HepG2 (cell line): ENCODE measurements around the gene TKTL1. TPM values are rescaled to one million over a fixed set of nuclear protein-coding genes. Genes with fewer than 3 reads are reported as not detected.

Experiments
- ARNT2 ChIP-seq: sonication (generic); formaldehyde crosslinking; IDR thresholded peaks from 2 replicates; pipeline ENCODE4 v1.8.0; 2022; ENCODE audit warnings: mild to moderate bottlenecking, low read depth, missing genetic modification reagents, moderate library complexity
- CENPT ChIP-seq: sonication (generic); formaldehyde crosslinking; IDR thresholded peaks from 2 replicates; pipeline ENCODE4 v1.8.0; 2022; ENCODE audit warnings: low read depth, mild to moderate bottlenecking, moderate library complexity, missing genetic modification reagents
- HDAC1 ChIP-seq: sonication (generic); formaldehyde crosslinking; IDR thresholded peaks from 2 replicates; pipeline ENCODE4 v1.5.1; 2020; ENCODE audit warnings: mild to moderate bottlenecking, missing genetic modification reagents
- HOXA3 ChIP-seq: sonication (generic); formaldehyde crosslinking; IDR thresholded peaks from 2 replicates; pipeline ENCODE4 v1.5.0; 2020; ENCODE audit warnings: missing genetic modification reagents
- KDM5B ChIP-seq: sonication (generic); formaldehyde crosslinking; IDR thresholded peaks from 2 replicates; pipeline ENCODE4 v1.4.0; 2020; ENCODE audit warnings: missing genetic modification reagents, mild to moderate bottlenecking, borderline replicate concordance
- NCOA1 ChIP-seq: sonication (generic); formaldehyde crosslinking; IDR thresholded peaks from 2 replicates; pipeline ENCODE4 v1.9.0; 2021; ENCODE audit warnings: missing genetic modification reagents
- NR2F2 ChIP-seq: IDR thresholded peaks from 2 replicates; pipeline ENCODE4 v1.6.1; 2012; ENCODE audit warnings: low read depth, inconsistent platforms, borderline replicate concordance
- PTBP1 ChIP-seq: fragments of 200-400 bp; formaldehyde crosslinking; IDR thresholded peaks from 2 replicates; pipeline ENCODE4 v1.6.1; 2018; ENCODE audit warnings: low read length, low read depth; ENCODE audit not compliant: poor library complexity, severe bottlenecking
- XBP1 ChIP-seq: sonication (generic); formaldehyde crosslinking; IDR thresholded peaks from 2 replicates; pipeline ENCODE4 v1.5.0; 2020; ENCODE audit warnings: missing genetic modification reagents
- ZBTB21 ChIP-seq: sonication (generic); formaldehyde crosslinking; IDR thresholded peaks from 2 replicates; pipeline ENCODE4 v1.4.0; 2020; ENCODE audit warnings: missing genetic modification reagents
- ZKSCAN1 ChIP-seq: fragments of 150-350 bp; IDR thresholded peaks from 2 replicates; pipeline ENCODE4 v1.6.1; 2014; ENCODE audit warnings: low read length
- ZNF296 ChIP-seq: sonication (generic); formaldehyde crosslinking; conservative IDR thresholded peaks from 2 replicates; pipeline ENCODE4 v1.5.0; 2020; ENCODE audit warnings: mild to moderate bottlenecking, missing genetic modification reagents
- ZSCAN30 ChIP-seq: sonication (generic); formaldehyde crosslinking; IDR thresholded peaks from 2 replicates; pipeline ENCODE4 v1.5.0; 2020; ENCODE audit warnings: mild to moderate bottlenecking, missing genetic modification reagents
- polyA plus RNA-seq, 8 experiments: library from polyadenylated mRNA; depleted of rRNA in 3 of 8; stranded (reverse) in 7 of 8; unstranded in 1 of 8; fragments of >200 nt; fragmentation: Illumina TruSeq in 4 of 8; extraction: Trizol in 4 of 8; gene quantifications; 2 replicates each; pipeline versions ENCODE4 v1.2.1 to v1.2.3, GENCODE V29; 2011 to 2016; ENCODE audit warnings: low read depth in 4 of 8, missing spikeins in 1 of 8, mixed read lengths in 1 of 8; ENCODE audit not compliant: insufficient read depth in 1 of 8
- total RNA-seq, 5 experiments: library from RNA; depleted of rRNA; stranded (reverse); fragments of >200 nt; fragmentation: Illumina TruSeq; extraction: Trizol; gene quantifications; 2 replicates each; pipeline ENCODE4 v1.2.3, GENCODE V29; 2016; ENCODE audit warnings: low read depth in 1 of 5
- TF ChIP-seq, protein P1 (sequence below): sonication (generic); formaldehyde crosslinking; IDR thresholded peaks from 2 replicates; pipeline ENCODE4 v1.4.0; 2020; ENCODE audit warnings: missing genetic modification reagents, borderline replicate concordance
- TF ChIP-seq, protein P2 (sequence below): sonication (generic); formaldehyde crosslinking; conservative IDR thresholded peaks from 2 replicates; pipeline ENCODE4 v1.8.0; 2022; ENCODE audit warnings: mild to moderate bottlenecking, moderate library complexity, missing genetic modification reagents
- TF ChIP-seq, protein P3 (sequence below): sonication (generic); formaldehyde crosslinking; IDR thresholded peaks from 2 replicates; pipeline ENCODE4 v1.9.0; 2021; ENCODE audit warnings: mild to moderate bottlenecking, missing genetic modification reagents
- TF ChIP-seq, protein P4 (sequence below): sonication (generic); formaldehyde crosslinking; IDR thresholded peaks from 2 replicates; pipeline ENCODE4 v1.5.0; 2020; ENCODE audit warnings: mild to moderate bottlenecking, missing genetic modification reagents

TKTL1 gene
- total and polyA plus RNA-seq, 2 of the 13 experiments (the other 11 are each of a cell fraction or from before 2014, with no cell fraction given), result not detected

DNA sequence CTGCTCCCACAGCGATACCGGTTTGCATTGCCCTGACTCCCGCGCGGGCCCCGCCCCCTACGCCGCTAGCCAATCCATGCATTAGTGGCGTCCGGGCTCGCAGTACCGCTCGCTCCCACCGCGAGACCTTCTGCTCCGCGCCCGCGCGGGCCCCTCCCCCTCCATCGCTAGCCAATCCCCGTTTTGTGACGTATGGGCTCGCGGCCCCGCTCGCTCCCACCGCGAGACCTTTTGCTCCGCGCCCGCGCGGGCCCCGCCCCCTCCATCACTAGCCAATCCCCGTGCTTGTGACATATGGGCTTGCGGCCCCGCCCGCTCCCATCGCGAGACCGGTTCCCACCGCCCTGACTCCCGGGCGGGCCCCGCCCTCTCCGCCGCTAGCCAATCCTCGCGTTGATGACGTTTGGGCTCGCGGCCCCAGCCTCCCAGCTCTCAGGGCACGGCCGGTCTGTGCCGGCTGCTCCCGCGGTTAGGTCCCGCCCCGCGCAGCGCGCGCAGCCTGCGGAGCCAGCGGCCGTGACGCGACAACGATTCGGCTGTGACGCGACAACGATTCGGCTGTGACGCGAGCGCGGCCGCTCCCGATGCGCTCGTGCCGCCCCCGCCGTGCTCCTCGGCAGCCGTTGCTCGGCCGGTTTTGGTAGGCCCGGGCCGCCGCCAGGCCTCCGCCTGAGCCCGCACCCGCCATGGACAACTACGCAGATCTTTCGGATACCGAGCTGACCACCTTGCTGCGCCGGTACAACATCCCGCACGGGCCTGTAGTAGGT lies 83.4 kb downstream of the TKTL1 start, which contains the start of gene EMD (continued):
- TF ChIP-seq, protein P1, sequence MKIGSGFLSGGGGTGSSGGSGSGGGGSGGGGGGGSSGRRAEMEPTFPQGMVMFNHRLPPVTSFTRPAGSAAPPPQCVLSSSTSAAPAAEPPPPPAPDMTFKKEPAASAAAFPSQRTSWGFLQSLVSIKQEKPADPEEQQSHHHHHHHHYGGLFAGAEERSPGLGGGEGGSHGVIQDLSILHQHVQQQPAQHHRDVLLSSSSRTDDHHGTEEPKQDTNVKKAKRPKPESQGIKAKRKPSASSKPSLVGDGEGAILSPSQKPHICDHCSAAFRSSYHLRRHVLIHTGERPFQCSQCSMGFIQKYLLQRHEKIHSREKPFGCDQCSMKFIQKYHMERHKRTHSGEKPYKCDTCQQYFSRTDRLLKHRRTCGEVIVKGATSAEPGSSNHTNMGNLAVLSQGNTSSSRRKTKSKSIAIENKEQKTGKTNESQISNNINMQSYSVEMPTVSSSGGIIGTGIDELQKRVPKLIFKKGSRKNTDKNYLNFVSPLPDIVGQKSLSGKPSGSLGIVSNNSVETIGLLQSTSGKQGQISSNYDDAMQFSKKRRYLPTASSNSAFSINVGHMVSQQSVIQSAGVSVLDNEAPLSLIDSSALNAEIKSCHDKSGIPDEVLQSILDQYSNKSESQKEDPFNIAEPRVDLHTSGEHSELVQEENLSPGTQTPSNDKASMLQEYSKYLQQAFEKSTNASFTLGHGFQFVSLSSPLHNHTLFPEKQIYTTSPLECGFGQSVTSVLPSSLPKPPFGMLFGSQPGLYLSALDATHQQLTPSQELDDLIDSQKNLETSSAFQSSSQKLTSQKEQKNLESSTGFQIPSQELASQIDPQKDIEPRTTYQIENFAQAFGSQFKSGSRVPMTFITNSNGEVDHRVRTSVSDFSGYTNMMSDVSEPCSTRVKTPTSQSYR (CRISPR knock-in tag), result peak; percentile 62; the same call in 1 of the 2 replicates
- TF ChIP-seq ZKSCAN1, result no peak
- TF ChIP-seq HDAC1, result peak; percentile 68
- TF ChIP-seq CENPT (CRISPR knock-in tag), result no peak
- TF ChIP-seq, protein P2, sequence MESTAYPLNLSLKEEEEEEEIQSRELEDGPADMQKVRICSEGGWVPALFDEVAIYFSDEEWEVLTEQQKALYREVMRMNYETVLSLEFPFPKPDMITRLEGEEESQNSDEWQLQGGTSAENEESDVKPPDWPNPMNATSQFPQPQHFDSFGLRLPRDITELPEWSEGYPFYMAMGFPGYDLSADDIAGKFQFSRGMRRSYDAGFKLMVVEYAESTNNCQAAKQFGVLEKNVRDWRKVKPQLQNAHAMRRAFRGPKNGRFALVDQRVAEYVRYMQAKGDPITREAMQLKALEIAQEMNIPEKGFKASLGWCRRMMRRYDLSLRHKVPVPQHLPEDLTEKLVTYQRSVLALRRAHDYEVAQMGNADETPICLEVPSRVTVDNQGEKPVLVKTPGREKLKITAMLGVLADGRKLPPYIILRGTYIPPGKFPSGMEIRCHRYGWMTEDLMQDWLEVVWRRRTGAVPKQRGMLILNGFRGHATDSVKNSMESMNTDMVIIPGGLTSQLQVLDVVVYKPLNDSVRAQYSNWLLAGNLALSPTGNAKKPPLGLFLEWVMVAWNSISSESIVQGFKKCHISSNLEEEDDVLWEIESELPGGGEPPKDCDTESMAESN (CRISPR knock-in tag), result no peak; the same call in 1 of the 2 replicates
- TF ChIP-seq NR2F2, result no peak
- TF ChIP-seq PTBP1, result no peak
- TF ChIP-seq, protein P3, sequence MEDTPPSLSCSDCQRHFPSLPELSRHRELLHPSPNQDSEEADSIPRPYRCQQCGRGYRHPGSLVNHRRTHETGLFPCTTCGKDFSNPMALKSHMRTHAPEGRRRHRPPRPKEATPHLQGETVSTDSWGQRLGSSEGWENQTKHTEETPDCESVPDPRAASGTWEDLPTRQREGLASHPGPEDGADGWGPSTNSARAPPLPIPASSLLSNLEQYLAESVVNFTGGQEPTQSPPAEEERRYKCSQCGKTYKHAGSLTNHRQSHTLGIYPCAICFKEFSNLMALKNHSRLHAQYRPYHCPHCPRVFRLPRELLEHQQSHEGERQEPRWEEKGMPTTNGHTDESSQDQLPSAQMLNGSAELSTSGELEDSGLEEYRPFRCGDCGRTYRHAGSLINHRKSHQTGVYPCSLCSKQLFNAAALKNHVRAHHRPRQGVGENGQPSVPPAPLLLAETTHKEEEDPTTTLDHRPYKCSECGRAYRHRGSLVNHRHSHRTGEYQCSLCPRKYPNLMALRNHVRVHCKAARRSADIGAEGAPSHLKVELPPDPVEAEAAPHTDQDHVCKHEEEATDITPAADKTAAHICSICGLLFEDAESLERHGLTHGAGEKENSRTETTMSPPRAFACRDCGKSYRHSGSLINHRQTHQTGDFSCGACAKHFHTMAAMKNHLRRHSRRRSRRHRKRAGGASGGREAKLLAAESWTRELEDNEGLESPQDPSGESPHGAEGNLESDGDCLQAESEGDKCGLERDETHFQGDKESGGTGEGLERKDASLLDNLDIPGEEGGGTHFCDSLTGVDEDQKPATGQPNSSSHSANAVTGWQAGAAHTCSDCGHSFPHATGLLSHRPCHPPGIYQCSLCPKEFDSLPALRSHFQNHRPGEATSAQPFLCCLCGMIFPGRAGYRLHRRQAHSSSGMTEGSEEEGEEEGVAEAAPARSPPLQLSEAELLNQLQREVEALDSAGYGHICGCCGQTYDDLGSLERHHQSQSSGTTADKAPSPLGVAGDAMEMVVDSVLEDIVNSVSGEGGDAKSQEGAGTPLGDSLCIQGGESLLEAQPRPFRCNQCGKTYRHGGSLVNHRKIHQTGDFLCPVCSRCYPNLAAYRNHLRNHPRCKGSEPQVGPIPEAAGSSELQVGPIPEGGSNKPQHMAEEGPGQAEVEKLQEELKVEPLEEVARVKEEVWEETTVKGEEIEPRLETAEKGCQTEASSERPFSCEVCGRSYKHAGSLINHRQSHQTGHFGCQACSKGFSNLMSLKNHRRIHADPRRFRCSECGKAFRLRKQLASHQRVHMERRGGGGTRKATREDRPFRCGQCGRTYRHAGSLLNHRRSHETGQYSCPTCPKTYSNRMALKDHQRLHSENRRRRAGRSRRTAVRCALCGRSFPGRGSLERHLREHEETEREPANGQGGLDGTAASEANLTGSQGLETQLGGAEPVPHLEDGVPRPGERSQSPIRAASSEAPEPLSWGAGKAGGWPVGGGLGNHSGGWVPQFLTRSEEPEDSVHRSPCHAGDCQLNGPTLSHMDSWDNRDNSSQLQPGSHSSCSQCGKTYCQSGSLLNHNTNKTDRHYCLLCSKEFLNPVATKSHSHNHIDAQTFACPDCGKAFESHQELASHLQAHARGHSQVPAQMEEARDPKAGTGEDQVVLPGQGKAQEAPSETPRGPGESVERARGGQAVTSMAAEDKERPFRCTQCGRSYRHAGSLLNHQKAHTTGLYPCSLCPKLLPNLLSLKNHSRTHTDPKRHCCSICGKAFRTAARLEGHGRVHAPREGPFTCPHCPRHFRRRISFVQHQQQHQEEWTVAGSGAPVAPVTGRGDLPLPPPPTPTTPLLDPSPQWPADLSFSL, result no peak
- TF ChIP-seq ZSCAN30, result no peak
- TF ChIP-seq ARNT2 (CRISPR knock-in tag), result 0 out of 2 replicates have a peak, but pooled peaks have one; percentile 26
- peak; percentile 99 for TF ChIP-seq HOXA3
- no peak for TF ChIP-seq XBP1 (CRISPR knock-in tag)
- TF ChIP-seq NCOA1 (CRISPR knock-in tag), result no peak
- TF ChIP-seq ZBTB21, result peak; percentile 91
- no peak for TF ChIP-seq KDM5B (CRISPR knock-in tag)
- TF ChIP-seq ZNF296, result no peak
- TF ChIP-seq, protein P4, sequence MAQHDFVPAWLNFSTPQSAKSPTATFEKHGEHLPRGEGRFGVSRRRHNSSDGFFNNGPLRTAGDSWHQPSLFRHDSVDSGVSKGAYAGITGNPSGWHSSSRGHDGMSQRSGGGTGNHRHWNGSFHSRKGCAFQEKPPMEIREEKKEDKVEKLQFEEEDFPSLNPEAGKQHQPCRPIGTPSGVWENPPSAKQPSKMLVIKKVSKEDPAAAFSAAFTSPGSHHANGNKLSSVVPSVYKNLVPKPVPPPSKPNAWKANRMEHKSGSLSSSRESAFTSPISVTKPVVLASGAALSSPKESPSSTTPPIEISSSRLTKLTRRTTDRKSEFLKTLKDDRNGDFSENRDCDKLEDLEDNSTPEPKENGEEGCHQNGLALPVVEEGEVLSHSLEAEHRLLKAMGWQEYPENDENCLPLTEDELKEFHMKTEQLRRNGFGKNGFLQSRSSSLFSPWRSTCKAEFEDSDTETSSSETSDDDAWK (CRISPR knock-in tag), result no peak
